ENCODE results near the gene CLRN1.

Gene CLRN1

DNA sequence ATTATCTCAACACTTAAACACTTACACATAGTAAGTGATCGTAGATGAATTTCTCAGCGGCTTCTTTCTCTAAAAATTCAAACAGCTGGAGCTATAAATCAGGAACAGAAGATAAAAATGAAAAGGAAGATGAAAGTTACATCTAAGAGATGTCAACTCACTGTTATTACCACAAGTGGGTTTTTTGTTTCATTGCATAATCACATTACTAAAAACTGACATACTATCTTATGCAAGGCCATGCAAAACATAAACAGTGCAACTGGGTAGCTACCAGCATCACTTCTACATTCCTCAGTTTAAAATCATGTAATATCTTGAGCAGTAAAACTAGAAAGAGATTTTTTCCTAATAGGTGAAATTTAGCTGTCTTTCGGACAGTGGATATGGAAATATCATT lies 82.2 kb downstream of the CLRN1 start:
- no peak for FAIRE-seq
- DNase-seq (ENCODE audit: insufficient read length): no peak
- TF ChIP-seq TAF1 (IDR thresholded peaks at IDR 0.05; ENCODE audit: borderline replicate concordance, low read depth, low read length) (no peak), POLR2A (IDR thresholded peaks at IDR 0.05; ENCODE audit: low read depth, low read length) (no peak), POLR2AphosphoS5 (IDR thresholded peaks at IDR 0.05; ENCODE audit: low read depth, low read length) (no peak)

- DNase-seq (ENCODE audit: insufficient read length) (no peak), FAIRE-seq (no peak)
- no peak for TF ChIP-seq POLR2AphosphoS5 (IDR thresholded peaks at IDR 0.05; ENCODE audit: low read depth, low read length)
- no peak for TF ChIP-seq POLR2A (IDR thresholded peaks at IDR 0.05; ENCODE audit: low read depth, low read length)
- no peak for TF ChIP-seq TAF1 (IDR thresholded peaks at IDR 0.05; ENCODE audit: borderline replicate concordance, low read depth, low read length)
Measured at GRCh38 chr3:150889106-150889505, 83.4 kb downstream of the CLRN1 start.

- DNase-seq (ENCODE audit: insufficient read length) (no peak), FAIRE-seq (no peak)
- TF ChIP-seq TAF1 (IDR thresholded peaks at IDR 0.05; ENCODE audit: borderline replicate concordance, low read depth, low read length) (no peak), POLR2AphosphoS5 (IDR thresholded peaks at IDR 0.05; ENCODE audit: low read depth, low read length) (no peak), POLR2A (IDR thresholded peaks at IDR 0.05; ENCODE audit: low read depth, low read length) (no peak)
Measured at GRCh38 chr3:150887031-150887430, 85.5 kb downstream of the CLRN1 start.

DNA sequence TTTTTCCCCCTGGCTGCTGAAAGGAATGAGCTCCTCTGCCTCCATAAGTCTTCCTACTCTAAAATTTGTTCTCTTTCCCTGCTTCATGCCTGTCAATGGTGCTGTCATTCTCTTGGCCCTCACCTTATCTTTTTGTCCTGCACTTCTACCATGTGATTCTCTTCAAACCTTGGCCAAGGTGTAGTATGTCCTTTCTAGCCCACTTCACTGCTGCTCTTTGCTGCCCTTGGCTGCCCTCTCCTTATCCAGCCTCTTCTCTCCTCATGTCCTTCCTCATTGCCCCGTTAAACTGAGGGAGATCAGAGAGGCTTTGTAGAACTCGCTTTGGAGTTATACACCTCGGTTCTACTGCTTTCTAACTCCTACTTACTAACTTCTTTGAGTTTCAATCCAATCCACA lies 87.0 kb downstream of the CLRN1 start:
- DNase-seq (ENCODE audit: insufficient read length) (no peak), FAIRE-seq (no peak)
- no peak for TF ChIP-seq TAF1 (IDR thresholded peaks at IDR 0.05; ENCODE audit: borderline replicate concordance, low read depth, low read length)
- TF ChIP-seq POLR2A (IDR thresholded peaks at IDR 0.05; ENCODE audit: low read depth, low read length): no peak
- no peak for TF ChIP-seq POLR2AphosphoS5 (IDR thresholded peaks at IDR 0.05; ENCODE audit: low read depth, low read length)

DNA sequence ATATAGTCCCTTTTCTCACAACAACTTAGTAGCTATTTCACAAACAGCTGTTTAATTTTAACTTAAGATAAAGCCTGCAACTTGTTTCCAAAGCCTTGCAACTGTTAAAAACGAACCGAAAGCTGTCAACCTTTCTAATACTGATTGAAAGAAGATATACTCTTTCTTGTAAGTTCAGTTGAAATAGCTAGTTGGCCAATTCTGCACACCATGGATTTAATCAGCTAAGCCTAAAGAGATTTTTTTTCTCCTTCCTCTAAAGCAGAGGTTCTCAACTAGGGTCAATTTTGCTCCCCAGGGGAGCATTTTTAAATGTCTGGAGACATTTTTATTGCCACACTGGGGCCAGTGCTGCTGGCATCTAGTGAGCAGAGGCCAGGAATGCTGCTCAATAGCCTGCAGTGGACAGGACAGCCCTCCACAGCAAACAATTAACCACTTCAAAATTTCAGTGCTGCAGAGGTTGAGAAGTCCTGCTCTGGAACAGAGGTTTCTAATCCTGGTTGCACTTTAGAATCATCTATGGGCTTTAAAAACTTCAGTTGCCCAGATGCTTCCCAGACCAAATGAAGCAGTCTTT lies 93.4 kb downstream of the CLRN1 start:
- FAIRE-seq (no peak), DNase-seq (ENCODE audit: insufficient read length) (no peak)
- TF ChIP-seq TAF1 (IDR thresholded peaks at IDR 0.05; ENCODE audit: borderline replicate concordance, low read depth, low read length) (no peak), POLR2AphosphoS5 (IDR thresholded peaks at IDR 0.05; ENCODE audit: low read depth, low read length) (no peak), POLR2A (IDR thresholded peaks at IDR 0.05; ENCODE audit: low read depth, low read length) (no peak)

DNA sequence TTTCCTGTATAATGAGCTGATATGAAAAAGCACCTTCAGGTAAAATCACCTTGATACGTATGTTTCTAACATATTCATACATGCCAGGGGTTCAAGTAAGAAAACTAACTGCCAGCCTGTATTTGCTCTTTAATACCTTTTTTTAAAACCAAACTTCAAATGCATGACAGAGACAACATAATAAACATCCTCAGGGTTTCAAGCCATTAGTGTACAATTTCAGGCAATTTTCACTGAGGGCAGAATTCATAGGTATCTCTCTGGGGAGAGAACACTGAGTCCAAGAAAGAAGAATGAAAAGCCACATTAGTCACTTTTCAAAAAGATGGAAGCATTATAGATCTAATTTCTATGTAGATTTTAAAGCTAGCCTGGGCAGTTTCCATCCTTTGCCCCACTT lies 94.2 kb downstream of the CLRN1 start:
- FAIRE-seq (no peak), DNase-seq (ENCODE audit: insufficient read length) (no peak)
- TF ChIP-seq POLR2AphosphoS5 (IDR thresholded peaks at IDR 0.05; ENCODE audit: low read depth, low read length) (no peak), TAF1 (IDR thresholded peaks at IDR 0.05; ENCODE audit: borderline replicate concordance, low read depth, low read length) (no peak), POLR2A (IDR thresholded peaks at IDR 0.05; ENCODE audit: low read depth, low read length) (no peak)

- TF ChIP-seq POLR2AphosphoS5 (IDR thresholded peaks at IDR 0.05; ENCODE audit: low read depth, low read length) (no peak), TAF1 (IDR thresholded peaks at IDR 0.05; ENCODE audit: borderline replicate concordance, low read depth, low read length) (no peak), POLR2A (IDR thresholded peaks at IDR 0.05; ENCODE audit: low read depth, low read length) (no peak)
- FAIRE-seq: no peak
- DNase-seq (ENCODE audit: insufficient read length): no peak
Measured at GRCh38 chr3:150877303-150877702, 95.2 kb downstream of the CLRN1 start.

DNA sequence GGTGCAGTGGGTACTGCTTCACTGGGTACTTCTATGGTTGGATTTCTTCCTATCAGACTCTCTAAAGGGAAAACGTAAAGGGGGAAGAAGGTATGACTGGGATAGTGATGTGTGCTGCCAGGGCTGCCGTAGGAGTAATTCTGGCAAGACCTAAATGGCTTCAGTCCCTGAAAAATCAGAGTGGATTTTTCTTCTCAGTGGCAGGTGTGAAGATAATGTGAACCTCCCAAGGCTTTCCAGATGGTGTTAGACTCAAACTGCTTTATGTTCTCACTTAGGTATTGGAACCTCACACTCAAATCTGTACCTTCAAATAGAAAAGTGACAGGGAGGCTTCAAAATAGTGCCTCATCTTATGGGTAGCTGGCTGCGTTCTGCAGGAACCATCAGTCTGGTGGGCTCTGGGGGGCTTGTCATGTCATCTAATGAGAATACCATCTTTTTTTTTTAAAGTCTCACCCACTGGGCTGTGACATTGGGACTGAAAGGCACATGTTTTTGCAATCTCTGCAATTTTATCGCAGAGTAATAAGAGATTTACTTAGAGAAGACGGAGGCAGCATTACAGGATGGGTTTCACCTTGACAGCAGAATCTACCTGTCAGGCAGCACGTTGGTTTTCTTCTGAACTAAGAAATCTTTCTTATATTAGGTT lies 95.8 kb downstream of the CLRN1 start:
- DNase-seq (ENCODE audit: insufficient read length) (no peak), FAIRE-seq (no peak)
- TF ChIP-seq POLR2A (IDR thresholded peaks at IDR 0.05; ENCODE audit: low read depth, low read length) (no peak), POLR2AphosphoS5 (IDR thresholded peaks at IDR 0.05; ENCODE audit: low read depth, low read length) (no peak), TAF1 (IDR thresholded peaks at IDR 0.05; ENCODE audit: borderline replicate concordance, low read depth, low read length) (no peak)

Data from GM12892 (cell line).